HG03432 (cell line): ENCODE results near the gene GNAS-AS1.

ENCODE experiments used
- ATAC-seq: cut with Tn5 transposase; IDR thresholded peaks from one replicate; pipeline ENCODE4 v1.9.1; 2021; ENCODE audit warnings: mild to moderate bottlenecking, moderate library complexity; ENCODE audit not compliant: unreplicated experiment

The GNAS-AS1 gene

DNA sequence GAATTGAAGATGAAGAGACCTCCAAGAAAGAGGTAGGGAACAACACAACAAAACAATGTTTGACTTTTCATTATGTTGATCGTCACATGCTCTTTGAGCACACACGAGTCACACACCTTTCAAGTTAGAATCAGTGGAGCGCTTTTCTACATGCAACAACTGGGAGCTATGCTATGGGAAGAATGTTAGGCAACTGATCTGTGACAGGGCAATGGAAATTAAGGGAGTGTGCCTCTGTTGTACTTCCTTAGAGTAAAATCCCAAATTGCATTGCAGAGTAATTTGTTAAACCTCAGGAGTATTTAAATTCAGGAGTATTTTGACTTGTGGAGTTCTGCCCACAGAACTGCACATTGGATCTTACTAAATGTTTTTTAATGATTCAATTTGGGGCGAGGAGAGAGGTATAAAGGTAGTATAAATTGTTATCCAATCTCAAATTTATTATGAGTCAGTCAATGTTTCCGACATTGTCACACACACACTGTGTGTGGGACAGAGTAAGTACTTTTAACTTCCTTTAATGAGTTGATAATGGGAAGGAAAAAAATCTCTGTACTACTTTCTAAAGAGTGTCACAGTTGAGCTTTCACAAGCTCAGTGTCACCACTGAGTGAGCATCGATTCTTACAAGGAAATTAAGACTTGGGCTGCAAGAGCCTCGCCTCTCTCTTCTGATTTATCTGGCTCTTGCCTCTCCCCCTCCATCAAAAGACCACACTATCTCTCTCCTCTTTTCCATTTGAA, 12.5 kb upstream of the GNAS-AS1 start:
- ATAC-seq: no peak

DNA sequence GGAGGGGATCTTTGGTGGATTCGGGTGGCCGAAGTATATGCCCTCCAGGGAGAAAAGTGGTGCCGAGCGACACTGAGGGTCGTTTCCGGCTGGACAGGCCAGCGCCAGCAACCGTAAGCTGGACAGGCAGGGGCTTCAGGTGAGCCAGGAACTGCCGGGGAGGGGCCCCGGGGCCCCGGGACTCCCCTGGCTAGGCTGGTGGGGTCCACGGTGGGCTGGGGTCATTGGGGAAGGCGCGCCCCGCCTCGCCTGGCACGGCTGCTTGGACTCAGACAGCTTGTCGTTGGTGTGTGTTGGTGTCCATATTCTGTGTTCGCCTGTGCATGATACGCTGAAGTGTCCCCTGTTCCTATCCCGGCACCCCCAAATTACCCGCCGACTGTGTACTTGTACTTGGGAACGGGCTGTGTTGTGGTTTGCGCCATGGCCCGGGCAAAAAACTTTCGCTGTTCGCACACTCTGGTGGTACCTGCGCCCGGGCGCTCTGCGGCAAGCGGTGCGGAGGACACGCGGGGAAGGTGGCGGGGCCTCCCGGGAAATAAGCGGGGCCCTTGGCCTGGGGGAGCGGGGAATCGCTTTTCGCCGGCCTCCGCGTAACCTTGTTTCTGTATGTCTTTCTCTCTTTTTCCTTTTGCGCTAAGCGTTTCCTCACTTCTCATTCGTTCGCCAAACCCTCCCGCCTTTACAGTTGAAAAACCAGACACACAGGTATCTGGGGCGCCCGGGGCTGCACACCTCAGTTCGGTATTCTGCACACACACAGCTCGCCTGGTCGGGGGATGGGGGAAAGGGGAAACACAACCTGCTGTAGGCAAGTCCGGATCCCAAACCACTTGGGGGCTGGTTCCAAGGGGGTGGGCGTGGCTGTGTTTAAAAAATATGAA, 5.0 kb upstream of the GNAS-AS1 start:
- ATAC-seq: no peak

DNA sequence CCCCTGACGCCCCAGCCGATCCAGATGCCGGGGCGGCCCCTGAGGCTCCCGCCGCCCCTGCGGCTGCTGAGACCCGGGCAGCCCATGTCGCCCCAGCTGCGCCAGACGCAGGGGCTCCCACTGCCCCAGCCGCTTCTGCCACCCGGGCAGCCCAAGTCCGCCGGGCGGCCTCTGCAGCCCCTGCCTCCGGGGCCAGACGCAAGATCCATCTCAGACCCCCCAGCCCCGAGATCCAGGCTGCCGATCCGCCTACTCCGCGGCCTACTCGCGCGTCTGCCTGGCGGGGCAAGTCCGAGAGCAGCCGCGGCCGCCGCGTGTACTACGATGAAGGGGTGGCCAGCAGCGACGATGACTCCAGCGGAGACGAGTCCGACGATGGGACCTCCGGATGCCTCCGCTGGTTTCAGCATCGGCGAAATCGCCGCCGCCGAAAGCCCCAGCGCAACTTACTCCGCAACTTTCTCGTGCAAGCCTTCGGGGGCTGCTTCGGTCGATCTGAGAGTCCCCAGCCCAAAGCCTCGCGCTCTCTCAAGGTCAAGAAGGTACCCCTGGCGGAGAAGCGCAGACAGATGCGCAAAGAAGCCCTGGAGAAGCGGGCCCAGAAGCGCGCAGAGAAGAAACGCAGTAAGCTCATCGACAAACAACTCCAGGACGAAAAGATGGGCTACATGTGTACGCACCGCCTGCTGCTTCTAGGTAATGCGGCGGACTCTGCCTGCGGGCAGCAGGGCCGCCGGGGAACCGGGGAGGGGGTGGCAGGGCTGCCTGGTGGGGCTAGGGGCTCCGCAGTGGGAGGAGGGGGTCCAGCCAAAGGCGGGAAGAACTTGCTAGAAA, 4.2 kb upstream of the GNAS-AS1 start:
- ATAC-seq: no peak

DNA sequence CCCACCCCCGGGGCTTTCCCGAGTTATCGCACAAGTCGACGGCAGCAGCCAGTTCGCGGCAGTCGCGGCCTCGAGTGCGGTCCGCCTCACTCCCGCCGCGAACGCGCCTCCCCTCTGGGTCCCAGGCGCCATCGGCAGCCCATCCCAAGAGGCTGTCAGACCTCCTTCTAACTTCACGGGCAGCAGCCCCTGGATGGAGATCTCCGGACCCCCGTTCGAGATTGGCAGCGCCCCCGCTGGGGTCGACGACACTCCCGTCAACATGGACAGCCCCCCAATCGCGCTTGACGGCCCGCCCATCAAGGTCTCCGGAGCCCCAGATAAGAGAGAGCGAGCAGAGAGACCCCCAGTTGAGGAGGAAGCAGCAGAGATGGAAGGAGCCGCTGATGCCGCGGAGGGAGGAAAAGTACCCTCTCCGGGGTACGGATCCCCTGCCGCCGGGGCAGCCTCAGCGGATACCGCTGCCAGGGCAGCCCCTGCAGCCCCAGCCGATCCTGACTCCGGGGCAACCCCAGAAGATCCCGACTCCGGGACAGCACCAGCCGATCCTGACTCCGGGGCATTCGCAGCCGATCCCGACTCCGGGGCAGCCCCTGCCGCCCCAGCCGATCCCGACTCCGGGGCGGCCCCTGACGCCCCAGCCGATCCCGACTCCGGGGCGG, 3.4 kb upstream of the GNAS-AS1 start:
- no peak for ATAC-seq

DNA sequence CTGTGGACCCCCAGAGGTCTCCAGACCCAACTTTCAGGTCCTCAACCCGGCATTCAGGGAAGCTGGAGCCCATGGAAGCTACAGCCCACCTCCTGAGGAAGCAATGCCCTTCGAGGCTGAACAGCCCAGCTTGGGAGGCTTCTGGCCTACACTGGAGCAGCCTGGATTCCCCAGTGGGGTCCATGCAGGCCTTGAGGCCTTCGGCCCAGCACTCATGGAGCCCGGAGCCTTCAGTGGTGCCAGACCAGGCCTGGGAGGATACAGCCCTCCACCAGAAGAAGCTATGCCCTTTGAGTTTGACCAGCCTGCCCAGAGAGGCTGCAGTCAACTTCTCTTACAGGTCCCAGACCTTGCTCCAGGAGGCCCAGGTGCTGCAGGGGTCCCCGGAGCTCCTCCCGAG, 2.8 kb upstream of the GNAS-AS1 start:
- ATAC-seq: no peak

DNA sequence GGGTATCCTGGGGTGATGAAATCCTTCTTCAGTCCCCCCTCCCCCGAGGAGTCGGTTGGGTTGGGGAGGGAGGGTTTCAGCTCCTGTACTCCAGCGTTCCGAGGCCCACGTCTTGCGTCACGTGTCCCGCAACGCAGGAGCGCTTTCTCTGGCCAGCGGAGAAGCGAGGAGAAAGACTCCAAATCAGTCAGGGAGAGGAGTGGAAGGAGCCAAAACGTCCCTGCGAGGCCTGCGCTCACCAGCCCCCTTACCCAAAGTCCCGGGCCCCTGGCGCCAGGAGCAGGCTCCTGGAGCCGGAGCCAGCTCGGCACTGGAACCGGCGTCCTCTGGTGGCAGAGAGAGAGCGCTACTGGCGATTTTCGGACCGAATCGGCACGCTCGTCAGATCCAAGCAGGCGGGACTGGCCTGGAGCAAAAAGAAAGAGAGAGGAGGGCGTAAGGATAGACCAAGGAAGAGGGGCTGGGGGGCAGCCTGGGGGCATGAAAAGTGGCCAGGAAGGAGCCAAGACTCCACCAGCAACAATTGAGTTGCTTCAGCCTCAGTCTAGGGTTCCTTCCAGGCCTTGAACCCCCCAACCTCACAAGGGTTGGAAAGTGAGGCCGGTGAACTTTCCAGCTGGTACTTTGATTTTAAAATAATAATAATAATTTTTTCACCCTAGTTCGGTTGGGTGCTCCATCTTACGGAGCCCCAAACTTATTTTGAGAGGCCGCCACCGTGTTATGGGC, 2.0 kb upstream of the GNAS-AS1 start, which contains the start of gene GNAS:
Gene GNAS, plus strand, starts transcription at position 174 of the 729 bp plus-strand sequence.
- no peak for ATAC-seq

DNA sequence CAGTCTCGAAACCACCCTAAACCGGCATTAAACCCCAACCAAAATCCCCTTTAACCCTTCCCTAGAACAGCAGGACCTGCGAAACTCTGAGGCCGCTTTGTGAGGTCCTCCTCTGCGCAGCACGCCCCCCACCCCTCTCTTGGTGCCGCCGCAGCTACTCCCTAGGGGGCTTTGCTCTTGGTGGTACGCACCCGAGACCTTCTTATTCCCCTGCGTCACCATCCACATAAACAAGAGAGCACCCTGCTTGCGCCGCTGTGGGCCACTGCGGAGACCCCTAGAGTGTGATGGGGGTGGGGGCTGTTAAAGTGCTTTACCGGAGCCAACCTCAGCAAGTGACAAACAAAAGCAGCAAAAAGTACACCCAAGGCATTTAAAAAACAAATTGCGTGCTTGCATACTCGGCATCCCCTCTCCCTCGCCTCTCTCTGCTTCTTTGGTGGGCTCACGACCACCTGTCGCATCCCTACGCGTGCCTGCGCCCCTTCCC, 1.3 kb upstream of the GNAS-AS1 start:
- no peak for ATAC-seq

DNA sequence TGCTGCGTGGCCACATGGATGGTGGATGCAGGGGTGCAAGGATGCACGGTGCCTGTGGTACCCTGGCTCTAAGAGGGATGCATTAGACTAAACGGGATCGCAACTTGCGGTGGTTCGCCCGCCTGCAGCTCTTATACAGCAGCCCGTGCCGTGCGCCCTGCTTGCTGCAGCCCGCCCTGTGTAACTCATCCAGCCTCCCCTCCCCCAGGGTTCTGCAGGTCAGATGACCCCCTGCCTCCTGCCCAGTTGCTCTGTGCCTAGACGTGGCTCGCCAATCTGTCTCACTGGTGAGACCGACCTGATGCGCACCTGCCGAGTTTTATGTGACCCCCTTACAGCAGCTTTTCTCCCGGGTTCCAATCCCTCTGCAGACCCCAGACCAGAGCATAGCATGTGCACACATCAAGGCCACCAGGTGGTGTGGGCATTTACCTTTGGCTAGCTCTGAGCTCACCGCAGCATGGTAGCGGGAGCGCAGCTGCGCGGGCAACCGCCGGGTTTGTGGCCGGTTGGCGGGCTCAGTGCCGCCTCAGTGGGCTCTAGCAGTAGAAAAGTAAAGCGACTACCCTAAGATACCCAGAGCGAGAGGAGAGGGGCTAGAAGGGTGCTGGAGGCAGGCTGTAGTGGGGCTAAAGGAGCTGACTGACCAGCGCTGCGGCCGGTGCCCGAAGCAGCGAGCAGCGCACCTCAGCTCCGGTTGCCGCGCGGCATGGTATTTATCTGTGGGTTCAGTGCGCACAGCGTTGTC, 693 bp upstream of the GNAS-AS1 start:
- ATAC-seq: no peak

DNA sequence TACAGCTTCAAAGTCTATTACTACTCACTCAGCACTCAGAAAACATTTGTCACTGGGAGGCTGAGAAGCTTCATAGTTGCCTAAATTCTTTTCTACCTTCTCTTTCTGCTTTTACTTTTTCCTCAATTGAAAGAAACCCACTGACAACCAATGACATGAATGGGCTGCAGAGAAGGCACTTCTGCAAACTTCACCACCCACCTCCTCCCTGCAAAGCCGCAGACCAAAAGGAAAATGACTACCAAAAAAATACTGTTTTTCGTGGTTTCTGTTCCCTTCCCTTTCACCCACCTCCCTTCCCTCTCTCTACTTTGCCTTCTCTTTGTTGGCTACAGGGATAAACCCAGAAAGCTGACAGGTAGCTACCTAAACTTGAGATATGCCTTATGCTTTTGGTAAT, 3.2 kb downstream of the GNAS-AS1 start:
- no peak for ATAC-seq

DNA sequence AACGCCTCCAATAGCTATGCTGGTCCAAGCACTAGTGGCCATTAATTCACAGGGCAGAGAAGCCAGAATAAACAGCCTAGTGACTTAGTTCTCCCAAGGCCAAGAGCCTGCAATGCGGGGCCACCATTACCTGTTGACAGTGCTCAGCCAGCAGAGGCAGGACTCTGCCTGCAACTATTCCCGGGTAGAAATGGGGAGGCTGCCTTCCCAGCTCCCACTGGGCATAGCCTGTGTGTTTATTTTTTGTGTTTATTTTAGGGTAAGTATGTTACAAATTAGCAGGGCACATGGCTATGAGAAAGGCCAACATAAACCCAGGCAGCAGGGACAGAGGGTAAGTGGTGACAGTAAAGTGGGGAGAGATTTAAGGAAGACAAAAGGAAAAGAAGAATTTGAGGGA, 5.0 kb downstream of the GNAS-AS1 start:
- ATAC-seq: no peak

DNA sequence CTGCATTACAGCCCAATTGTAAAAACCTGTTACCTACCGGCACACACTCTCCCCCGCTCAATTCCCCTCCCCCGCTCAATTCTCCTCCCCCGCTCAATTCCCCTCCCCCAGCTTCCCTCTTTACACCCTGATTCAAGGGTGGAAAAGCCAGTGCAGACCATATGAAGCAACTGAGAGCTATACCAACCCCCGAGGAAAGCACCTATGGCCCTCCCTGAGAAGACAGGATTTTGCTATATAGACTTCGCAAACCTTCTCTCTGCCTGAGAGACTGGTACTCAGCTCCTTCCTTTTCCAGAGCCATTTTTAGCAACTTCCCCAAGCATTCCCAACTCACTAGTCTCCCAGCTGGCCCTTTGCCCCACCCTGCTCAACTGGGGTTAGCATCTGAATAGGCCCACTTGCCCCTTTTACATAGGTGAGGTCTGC, 7.6 kb downstream of the GNAS-AS1 start:
- ATAC-seq: no peak

DNA sequence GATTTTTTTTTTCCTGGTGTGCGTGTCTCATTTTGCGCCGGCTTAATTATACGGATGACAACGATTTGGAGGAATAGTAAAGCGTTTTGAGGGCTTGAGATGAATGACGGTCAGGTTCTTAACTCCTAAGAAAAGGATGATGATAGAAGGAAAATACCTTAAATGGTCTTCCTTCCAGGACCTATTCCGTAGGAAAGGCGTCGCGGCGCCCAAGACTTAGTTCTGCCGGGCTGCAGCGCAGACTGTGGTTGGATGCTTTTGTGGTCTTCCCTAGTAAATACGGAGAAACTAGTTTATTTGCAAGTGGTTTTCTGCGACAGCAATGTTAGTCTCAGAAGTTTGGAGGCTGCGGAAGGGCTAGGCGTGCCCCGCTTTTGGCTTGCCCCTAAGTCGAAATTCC, 8.4 kb downstream of the GNAS-AS1 start:
- no peak for ATAC-seq

DNA sequence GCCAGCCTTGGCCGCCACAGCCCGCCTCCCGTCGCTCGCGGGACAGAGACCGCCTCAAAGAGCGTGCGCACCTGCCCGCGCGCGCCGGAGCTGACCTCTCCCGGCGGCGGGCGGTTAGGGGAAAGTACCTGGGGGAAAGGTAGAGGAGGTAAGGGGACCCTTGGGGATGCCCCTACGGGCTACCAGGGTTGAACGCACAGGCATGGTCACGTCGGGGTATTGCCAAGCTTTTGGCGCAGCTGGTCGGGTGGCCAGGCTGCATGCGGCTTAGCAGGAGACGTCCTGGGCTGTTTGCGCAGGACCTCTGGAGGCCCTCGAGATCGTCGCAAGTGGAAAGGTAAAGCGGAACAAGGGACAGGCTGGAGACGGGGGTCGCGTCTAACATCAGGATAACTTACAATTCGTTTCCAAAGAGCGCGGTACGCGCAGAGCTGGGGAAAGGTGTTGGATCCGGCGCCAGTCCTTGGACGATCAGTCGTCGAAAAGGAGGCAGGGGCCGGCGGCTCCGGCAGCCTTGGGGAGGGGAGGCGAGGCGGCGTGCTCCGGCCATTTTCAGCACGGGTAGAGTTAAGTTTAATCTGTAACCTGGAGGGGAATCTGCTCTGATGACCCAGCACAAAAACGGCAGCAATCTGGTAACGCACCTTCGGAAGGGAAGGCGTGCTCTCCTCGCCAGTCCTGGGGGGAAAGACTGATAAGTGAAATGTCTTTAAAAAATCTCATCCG, 9.0 kb downstream of the GNAS-AS1 start:
- no peak for ATAC-seq

DNA sequence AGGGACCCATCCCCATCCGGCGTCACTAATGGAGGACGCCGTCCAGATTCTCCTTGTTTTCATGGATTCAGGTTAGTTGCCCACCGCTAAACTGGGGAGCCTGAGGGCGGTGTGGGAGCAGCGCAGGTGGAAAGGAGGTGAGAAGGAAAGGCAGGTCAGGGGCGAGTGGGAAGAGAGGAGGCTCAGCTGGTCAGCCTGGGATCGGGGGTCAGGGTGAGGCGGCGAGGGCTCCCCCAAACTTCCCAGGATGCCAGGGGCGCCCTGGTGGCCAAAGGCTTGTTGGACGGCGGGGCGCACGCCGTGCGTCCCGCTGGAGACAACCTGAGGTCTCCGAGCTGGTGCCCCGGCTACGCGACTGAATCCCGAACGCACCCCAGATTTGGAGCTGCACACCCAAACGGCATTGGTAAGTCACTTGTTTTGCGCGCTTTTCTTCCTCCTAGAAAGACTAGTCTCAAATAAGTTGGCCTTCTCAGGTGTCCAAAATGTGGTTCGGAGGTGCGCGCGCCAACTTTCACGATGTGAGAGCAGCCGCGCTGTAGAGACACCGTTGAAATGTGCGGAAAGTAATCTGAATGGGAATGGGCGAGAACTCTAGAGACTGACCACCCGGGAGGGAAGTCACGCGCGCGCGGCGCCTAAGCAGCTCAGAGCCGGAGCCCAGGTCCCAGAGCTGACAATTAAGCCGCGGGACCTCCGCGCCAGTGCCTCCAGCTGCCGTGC, 9.7 kb downstream of the GNAS-AS1 start:
- no peak for ATAC-seq

DNA sequence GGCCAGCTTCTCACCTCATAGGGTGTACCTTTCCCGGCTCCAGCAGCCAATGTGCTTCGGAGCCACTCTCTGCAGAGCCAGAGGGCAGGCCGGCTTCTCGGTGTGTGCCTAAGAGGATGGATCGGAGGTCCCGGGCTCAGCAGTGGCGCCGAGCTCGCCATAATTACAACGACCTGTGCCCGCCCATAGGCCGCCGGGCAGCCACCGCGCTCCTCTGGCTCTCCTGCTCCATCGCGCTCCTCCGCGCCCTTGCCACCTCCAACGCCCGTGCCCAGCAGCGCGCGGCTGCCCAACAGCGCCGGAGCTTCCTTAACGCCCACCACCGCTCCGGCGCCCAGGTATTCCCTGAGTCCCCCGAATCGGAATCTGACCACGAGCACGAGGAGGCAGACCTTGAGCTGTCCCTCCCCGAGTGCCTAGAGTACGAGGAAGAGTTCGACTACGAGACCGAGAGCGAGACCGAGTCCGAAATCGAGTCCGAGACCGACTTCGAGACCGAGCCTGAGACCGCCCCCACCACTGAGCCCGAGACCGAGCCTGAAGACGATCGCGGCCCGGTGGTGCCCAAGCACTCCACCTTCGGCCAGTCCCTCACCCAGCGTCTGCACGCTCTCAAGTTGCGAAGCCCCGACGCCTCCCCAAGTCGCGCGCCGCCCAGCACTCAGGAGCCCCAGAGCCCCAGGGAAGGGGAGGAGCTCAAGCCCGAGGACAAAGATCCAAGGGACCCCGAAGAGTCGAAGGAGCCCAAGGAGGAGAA, 10.5 kb downstream of the GNAS-AS1 start:
- ATAC-seq: no peak

DNA sequence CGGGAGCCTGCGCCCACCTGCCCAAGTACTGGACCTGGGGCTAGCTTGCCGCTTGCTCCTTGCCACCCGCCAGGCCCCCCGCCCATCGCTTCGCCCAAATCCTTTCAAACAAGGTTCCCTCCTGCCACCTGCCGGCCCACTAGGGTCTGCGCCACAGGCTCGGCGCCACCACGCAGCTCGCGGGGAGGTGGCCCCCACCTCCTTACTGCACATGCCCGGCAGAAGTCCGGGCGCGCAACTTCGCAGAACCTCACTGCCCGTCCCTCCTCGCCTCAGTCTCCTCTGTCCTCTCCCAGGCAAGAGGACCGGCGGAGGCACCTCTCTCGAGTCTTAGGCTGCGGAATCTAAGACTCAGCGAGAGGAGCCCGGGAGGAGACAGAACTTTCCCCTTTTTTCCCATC, 11.2 kb downstream of the GNAS-AS1 start:
- ATAC-seq: no peak

DNA sequence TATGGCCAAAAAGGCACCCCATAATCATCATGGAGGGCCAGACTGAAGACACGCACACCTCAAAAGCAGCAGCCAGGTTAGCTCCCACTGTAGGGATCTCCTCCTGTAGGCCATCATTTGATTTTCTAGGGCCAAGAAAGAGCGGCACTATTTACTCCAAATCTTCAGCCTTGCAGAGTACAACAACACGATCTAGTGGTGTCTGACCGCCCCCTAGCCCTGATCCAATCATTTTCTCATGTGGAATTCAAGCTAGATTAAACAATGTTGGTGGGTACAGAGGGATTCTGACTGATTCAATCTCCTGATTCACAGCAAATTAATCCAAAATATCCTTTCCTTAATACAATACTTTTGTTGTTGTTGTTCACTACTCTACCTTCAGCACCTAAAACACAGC, 12.5 kb downstream of the GNAS-AS1 start:
- ATAC-seq: no peak
